Neural progenitor cell (in vitro differentiated cells): ENCODE data around the gene TMSB10. TPM values are rescaled to one million over a fixed set of nuclear protein-coding genes. Genes with fewer than 3 reads are reported as not detected.
A peak's percentile ranks its signal among the peaks of the same experiment; 100 is the strongest.

Experiments
- DNase-seq: peaks from one replicate; pipeline ENCODE4 v3.0.0-alpha.2; 2016; ENCODE audit warnings: low spot score
- H2AFZ ChIP-seq: fragments of 200-600 bp; sonication (generic); replicated peaks from 2 replicates; pipeline ENCODE4 v1.6.1; 2016; ENCODE audit warnings: antibody characterized with exemption
- H3F3A ChIP-seq: fragments of 200-600 bp; sonication (generic); 2 replicates; pipeline ENCODE4 v1.6.1; 2016; ENCODE audit warnings: antibody characterized with exemption, low read depth
- H3K27ac ChIP-seq: fragments of 200-600 bp; sonication (generic); 2 replicates; pipeline ENCODE4 v1.5.1; 2016; ENCODE audit warnings: mild to moderate bottlenecking
- H3K27me3 ChIP-seq: fragments of 200-600 bp; sonication (generic); 2 replicates; pipeline ENCODE4 v1.6.1; 2016; ENCODE audit warnings: mild to moderate bottlenecking, moderate library complexity
- H3K36me3 ChIP-seq: fragments of 200-600 bp; sonication (generic); 2 replicates; pipeline ENCODE4 v1.5.1; 2016
- H3K4me1 ChIP-seq: fragments of 200-600 bp; sonication (generic); 2 replicates; pipeline ENCODE4 v1.6.1; 2016; ENCODE audit warnings: mixed run types
- H3K4me2 ChIP-seq: fragments of 200-600 bp; sonication (generic); 2 replicates; pipeline ENCODE4 v1.6.1; 2016
- H3K4me3 ChIP-seq: fragments of 200-600 bp; sonication (generic); 2 replicates; pipeline ENCODE4 v1.5.1; 2016
- H3K79me2 ChIP-seq: fragments of 200-600 bp; sonication (generic); 2 replicates; pipeline ENCODE4 v1.6.1; 2016; ENCODE audit warnings: low read depth
- H3K9ac ChIP-seq: fragments of 200-600 bp; sonication (generic); 2 replicates; pipeline ENCODE4 v1.6.1; 2016
- H3K9me3 ChIP-seq: fragments of 200-600 bp; sonication (generic); 2 replicates; pipeline ENCODE4 v1.5.1; 2016; ENCODE audit warnings: low read depth
- H4K20me1 ChIP-seq: fragments of 200-600 bp; sonication (generic); 2 replicates; pipeline ENCODE4 v1.6.1; 2016; ENCODE audit warnings: low read depth
- H3K27ac Mint-ChIP-seq: 3 replicates; pipeline ENCODE4 v1.8.0; 2021; ENCODE audit warnings: mixed read lengths
- H3K27me3 Mint-ChIP-seq: 2 replicates; pipeline ENCODE4 v1.8.0; 2022; ENCODE audit warnings: low read depth, mild to moderate bottlenecking, inconsistent platforms, moderate library complexity, mixed read lengths; ENCODE audit not compliant: insufficient read depth
- H3K36me3 Mint-ChIP-seq: 3 replicates; pipeline ENCODE4 v1.8.0; 2021; ENCODE audit warnings: mixed read lengths
- H3K4me1 Mint-ChIP-seq: 3 replicates; pipeline ENCODE4 v1.8.0; 2021; ENCODE audit warnings: mixed read lengths
- H3K4me3 Mint-ChIP-seq: 3 replicates; pipeline ENCODE4 v1.8.0; 2021; ENCODE audit warnings: mild to moderate bottlenecking, moderate library complexity, mixed read lengths
- H3K9me3 Mint-ChIP-seq: 3 replicates; pipeline ENCODE4 v1.8.0; 2020; ENCODE audit warnings: mixed read lengths
- CTCF ChIP-seq: fragments of 200-600 bp; sonication (generic); IDR thresholded peaks from 2 replicates; pipeline ENCODE4 v1.5.1; 2017; ENCODE audit warnings: antibody characterized with exemption, mild to moderate bottlenecking
- EZH2 ChIP-seq: fragments of 200-600 bp; sonication (generic); IDR thresholded peaks from 2 replicates; pipeline ENCODE4 v1.6.1; 2017; ENCODE audit warnings: antibody characterized with exemption, mild to moderate bottlenecking, moderate library complexity
- EZH2phosphoT487 ChIP-seq: fragments of 200-600 bp; sonication (generic); IDR thresholded peaks from 2 replicates; pipeline ENCODE4 v1.6.1; 2017; ENCODE audit warnings: antibody characterized with exemption
- total RNA-seq: library from RNA; depleted of rRNA; stranded (reverse); fragments of >200 nt; gene quantifications from 2 replicates; pipeline ENCODE4 v1.2.3, GENCODE V29; 2015; ENCODE audit warnings: low replicate concordance

The TMSB10 gene
- total RNA-seq, 1 donor from 2014 or later, result 2,248 TPM

GRCh38 chr2:84904151-84904550 lies 1.3 kb upstream of the TMSB10 start:
- peaks cover 23% of the 10 kb centered on the region for H3K79me2 ChIP-seq
- H3K4me1 ChIP-seq, result peaks cover 5% of the 10 kb centered on the region
- no peak for DNase-seq
- Mint-ChIP-seq H3K4me1 (peaks cover 23% of the 10 kb centered on the region), H3K36me3 (peaks cover 10% of the 10 kb centered on the region), H3K27ac (no peak overlapping the region), H3K27me3 (peaks cover 16% of the 10 kb centered on the region), H3K4me3 (peak overlapping the region; percentile 91), H3K9me3 (peaks cover 5% of the 10 kb centered on the region)
- no peak for TF ChIP-seq EZH2phosphoT487
- TF ChIP-seq CTCF, result no peak
- no peak for TF ChIP-seq EZH2
- no peaks in the 10 kb centered on the region for H3K9me3 ChIP-seq
- H3K4me3 ChIP-seq, result peak overlapping the region; percentile 97
- H3K27me3 ChIP-seq, result peaks cover 11% of the 10 kb centered on the region
- H3K4me2 ChIP-seq, result peak overlapping the region; percentile 86
- H4K20me1 ChIP-seq, result peaks cover 12% of the 10 kb centered on the region
- H2AFZ ChIP-seq, result no peak overlapping the region
- no peak overlapping the region for H3K9ac ChIP-seq
- H3K27ac ChIP-seq, result no peak overlapping the region
- H3F3A ChIP-seq, result peaks cover 26% of the 10 kb centered on the region
- H3K36me3 ChIP-seq, result no peaks in the 10 kb centered on the region

- DNase-seq, result peak; percentile 83
- TF ChIP-seq EZH2phosphoT487, result no peak
- peak; percentile 44 for TF ChIP-seq EZH2
- H3K79me2 ChIP-seq, result peaks cover 23% of the 10 kb centered on the region
- Mint-ChIP-seq H3K27ac (peak overlapping the region; percentile 92), H3K4me1 (peaks cover 23% of the 10 kb centered on the region), H3K36me3 (peaks cover 16% of the 10 kb centered on the region), H3K27me3 (peaks cover 16% of the 10 kb centered on the region), H3K4me3 (peak overlapping the region; percentile 91), H3K9me3 (peaks cover 5% of the 10 kb centered on the region)
- H3K27ac ChIP-seq, result no peak overlapping the region
- H3K36me3 ChIP-seq, result no peaks in the 10 kb centered on the region
- H3K27me3 ChIP-seq, result peaks cover 11% of the 10 kb centered on the region
- H3K4me3 ChIP-seq, result peak overlapping the region; percentile 97
- H3F3A ChIP-seq, result peaks cover 26% of the 10 kb centered on the region
- peak overlapping the region; percentile 86 for H3K4me2 ChIP-seq
- H4K20me1 ChIP-seq, result peaks cover 12% of the 10 kb centered on the region
- peaks cover 5% of the 10 kb centered on the region for H3K4me1 ChIP-seq
- H2AFZ ChIP-seq, result peak overlapping the region; percentile 95
- no peaks in the 10 kb centered on the region for H3K9me3 ChIP-seq
- H3K9ac ChIP-seq, result no peak overlapping the region
These were observed 710 bp upstream of the TMSB10 start for GRCh38 chr2:84904717-84905174.

DNA sequence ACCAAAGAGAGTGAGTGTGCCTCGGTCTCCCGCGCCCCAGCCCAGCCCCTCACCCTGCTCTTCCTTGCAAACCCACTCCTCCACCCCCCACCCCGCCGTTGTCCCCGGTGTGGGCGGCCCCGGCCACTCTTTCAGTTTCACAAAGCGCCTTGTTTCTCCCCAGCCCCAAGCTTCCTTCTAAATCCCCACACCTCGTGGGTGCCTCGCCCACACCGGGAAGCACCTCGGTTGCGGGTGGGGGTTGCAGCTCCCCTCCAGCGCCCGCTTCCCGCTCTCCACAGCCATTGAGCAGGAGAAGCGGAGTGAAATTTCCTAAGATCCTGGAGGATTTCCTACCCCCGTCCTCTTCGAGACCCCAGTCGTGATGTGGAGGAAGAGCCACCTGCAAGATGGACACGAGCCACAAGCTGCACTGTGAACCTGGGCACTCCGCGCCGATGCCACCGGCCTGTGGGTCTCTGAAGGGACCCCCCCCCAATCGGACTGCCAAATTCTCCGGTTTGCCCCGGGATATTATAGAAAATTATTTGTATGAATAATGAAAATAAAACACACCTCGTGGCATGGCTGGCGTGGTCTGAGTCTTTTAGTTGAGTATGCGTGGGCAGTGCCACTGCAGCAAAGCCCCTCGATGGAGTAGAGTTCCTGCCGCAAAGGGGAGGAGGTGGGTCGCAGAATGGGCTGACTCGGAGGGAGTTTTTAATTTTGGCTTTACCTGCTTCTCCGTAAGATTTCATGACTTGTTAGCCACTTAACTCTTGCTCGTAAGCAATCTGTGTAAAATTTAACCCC lies 848 bp downstream of the TMSB10 start:
- Mint-ChIP-seq H3K9me3 (peaks cover 8% of the 10 kb centered on the region), H3K27me3 (peaks cover 16% of the 10 kb centered on the region), H3K36me3 (peaks cover 20% of the 10 kb centered on the region), H3K4me3 (peak overlapping the region; percentile 95), H3K4me1 (peaks cover 23% of the 10 kb centered on the region), H3K27ac (peak overlapping the region; percentile 81)
- H3K4me1 ChIP-seq, result peaks cover 5% of the 10 kb centered on the region
- no peak overlapping the region for H2AFZ ChIP-seq
- H3F3A ChIP-seq, result peaks cover 26% of the 10 kb centered on the region
- H4K20me1 ChIP-seq, result peaks cover 12% of the 10 kb centered on the region
- peak overlapping the region; percentile 82 for H3K9ac ChIP-seq
- peaks cover 11% of the 10 kb centered on the region for H3K27me3 ChIP-seq
- DNase-seq, result peak; percentile 34
- no peaks in the 10 kb centered on the region for H3K36me3 ChIP-seq
- H3K4me2 ChIP-seq, result peak overlapping the region; percentile 86
- TF ChIP-seq EZH2 (no peak), CTCF (no peak), EZH2phosphoT487 (no peak)
- H3K27ac ChIP-seq, result peak overlapping the region; percentile 84
- peaks cover 23% of the 10 kb centered on the region for H3K79me2 ChIP-seq
- H3K9me3 ChIP-seq, result no peaks in the 10 kb centered on the region
- peak overlapping the region; percentile 97 for H3K4me3 ChIP-seq
